Testis (tissue), 2 donors: ENCODE data around the gene BUB1.

ENCODE experiments used
- CTCF ChIP-seq, 3 experiments: fragments of 450-650 bp in 2 of 3; fragments of 200-600 bp in 1 of 3; sonication (generic) in 1 of 3; IDR thresholded peaks; one replicate each; pipeline ENCODE4 v1.5.1; 2016 to 2019; ENCODE audit warnings: antibody characterized with exemption in 3 of 3, mild to moderate bottlenecking in 2 of 3, moderate library complexity in 1 of 3
- POLR2A ChIP-seq: fragments of 450-650 bp; IDR thresholded peaks from one replicate; pipeline ENCODE4 v1.6.1; 2017; ENCODE audit warnings: antibody characterized with exemption, mild to moderate bottlenecking, moderate library complexity

- TF ChIP-seq CTCF (IDR thresholded peaks at IDR 0.05) (no peak), POLR2A (no peak)
Observed at GRCh38 chr2:110691612-110692258, 13.9 kb upstream of the BUB1 start.
